HG03060 (cell line): Measurements from ENCODE around the gene APOL3.
"Not testable (repeated sequence)": the region's sequence is repeated elsewhere in the genome, so short reads cannot be mapped to it uniquely, and the experiment has no call there.

Source experiments
- ATAC-seq: cut with Tn5 transposase; IDR thresholded peaks from one replicate; pipeline ENCODE4 v1.9.1; 2021; ENCODE audit warnings: low read depth, moderate number of reproducible peaks; ENCODE audit not compliant: unreplicated experiment

The APOL3 gene

DNA sequence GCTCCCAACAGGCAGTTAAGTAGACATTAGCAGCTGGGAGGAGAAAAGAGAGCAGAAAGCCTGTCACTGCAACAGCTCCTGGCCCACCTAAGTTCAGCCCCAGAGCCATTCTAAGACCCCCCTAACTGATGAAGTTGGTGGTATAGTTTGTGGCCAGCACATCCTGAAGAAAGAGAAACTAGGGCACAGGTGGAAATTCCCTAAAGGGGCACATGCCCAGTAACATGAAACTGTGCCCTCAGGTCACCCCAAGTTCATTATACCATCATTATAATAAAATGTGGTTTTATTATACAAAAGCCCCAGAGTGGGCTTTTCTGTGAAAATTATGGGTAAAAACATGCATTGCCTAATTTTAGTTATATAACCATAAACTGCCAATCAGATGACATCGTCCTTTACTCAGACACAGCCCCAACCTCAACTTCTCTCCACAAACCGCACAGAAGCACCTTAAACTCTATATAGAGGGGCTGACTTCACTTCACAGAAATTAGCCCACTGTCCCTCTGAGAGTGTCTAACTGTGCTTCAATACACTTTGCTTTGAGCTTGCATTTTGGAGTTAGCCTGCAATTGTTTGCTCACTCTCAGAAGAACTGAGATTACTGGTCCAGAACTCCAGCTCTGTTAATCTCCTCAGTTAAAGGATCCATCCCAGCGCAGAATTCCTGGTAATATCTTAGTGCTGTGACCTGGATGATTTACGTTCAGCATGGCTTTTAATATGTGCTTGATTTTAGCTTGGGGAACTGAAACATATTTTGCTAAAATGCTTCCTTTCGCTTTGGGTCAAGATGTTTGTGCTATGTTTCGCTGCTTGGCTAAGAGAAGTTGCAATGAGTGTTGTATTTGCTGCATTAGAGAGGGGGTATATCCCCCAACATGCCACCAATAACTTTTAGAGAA, 1.8 kb upstream of the APOL3 start:
- peak; percentile 39 for ATAC-seq

DNA sequence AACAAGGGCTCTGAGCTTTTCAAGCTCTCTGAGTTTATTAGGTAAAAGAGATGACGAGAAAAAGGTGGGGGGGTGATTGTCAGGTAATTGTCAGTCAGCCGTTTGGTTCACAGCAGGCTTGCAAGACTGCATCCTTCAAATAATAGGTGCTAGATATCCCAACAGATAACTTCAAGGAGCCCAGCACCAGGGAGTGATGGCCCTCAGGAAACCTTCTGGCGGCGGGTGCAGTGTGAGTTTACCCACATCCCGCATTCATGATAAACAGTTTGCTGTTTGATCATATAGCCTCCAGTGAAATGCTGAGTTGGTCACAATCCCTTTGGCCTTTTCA, 1.2 kb upstream of the APOL3 start:
- ATAC-seq = not testable (repeated sequence)

DNA sequence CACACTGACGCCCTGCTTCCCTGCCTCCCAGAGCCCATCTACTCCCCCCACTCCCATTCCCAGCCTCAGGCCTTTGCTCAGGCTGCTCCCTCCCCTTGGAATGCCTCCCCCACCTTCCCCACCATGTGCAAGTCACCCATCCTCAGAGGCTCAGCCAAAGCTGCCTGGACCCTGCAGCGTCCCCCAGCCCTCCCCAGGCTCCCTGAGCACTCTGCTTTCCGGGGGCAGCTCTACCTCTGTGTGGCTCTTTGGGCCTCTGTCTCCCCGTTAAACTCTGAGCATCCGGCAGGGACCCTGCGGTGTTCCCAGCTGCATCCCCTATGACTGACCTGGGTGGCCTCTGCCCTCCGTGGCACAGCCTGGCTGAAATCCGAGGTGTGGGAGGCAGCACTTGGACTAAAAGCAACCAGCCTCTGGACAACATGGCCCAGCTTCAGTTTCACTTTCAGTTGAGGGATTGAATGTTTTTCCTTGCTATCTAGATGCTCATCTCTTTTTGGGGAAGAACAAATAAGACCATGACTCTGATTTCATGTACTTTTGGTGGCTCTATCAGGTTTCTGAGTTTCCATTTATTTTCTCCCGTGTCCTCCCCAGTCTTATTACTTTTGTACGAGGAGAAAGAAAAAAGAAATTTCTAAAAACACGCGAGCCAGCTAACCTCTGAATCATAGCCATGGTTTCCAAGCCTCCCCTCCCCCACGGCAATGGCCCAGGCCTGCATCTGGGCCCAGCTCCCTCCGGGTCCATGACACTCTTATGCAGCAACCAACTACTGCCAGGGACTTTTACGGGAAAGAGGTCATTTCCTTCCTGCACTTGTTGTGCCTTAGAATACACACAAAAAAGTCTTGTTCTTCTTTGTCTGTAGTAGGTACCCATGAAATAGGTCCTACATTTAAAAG, 3.8 kb downstream of the APOL3 start:
- ATAC-seq = no peak

DNA sequence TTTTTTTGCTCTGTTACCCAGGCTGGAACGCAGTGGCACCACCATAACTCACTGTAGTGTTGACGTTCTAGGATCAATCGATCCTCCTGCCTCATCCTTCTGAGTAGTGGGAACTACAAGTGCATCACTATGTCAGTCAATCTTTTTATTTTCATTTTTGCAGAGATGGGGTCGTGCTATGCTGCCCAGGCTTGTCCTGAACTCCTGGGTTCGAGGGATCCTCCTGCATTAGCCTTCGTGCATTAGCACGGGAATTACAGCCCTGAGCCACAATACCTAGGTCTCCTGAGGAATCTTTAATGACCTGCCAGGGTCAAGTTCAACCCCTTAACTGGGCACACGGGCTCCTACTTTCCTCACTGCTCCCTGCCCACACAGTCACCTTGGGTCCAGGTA, 4.4 kb downstream of the APOL3 start:
- ATAC-seq = no peak

DNA sequence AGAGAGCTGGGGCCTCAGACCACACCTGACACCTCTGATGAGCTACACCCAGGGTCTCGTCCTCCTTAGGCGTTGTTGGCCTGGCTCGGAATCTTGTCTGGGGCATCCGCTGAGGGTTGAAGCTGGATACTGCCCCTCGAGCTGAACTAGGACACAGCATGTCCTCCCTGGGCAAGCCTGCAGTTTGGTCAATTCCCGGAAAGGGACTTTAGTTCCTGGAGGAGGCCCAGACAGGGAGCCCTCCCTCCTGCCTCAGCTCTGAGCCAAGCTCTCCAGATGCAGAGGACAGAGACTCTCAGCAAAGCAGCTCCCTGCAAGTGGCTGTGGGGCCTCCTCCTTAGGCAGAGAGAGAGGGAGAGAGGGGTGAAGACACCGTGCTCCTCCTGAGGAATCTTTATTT, 4.9 kb downstream of the APOL3 start:
- no peak for ATAC-seq

DNA sequence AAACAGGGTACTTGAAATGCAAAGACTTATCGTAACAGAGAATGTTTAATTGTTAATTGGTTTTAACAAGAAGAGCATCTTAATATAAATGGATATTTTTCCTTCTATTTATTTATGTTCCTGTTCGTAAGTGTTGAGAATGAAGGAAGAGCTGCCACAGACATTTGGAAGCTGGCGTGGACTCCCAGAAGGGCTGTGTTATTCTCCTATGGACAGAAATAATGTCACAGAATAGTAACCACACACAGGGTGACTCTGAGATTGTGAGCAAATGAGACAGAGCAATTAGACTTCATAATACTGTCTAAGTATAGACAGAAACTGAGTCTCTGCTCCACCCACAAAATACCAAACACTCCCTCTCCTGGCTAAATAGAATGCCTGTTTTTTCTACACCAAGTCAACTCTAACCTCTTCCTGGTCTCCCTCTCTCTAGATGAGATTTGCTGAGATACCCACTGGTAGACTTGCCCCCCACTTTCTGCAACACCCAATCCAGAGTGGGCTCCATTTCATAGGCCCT, 6.1 kb downstream of the APOL3 start:
- ATAC-seq = no peak

DNA sequence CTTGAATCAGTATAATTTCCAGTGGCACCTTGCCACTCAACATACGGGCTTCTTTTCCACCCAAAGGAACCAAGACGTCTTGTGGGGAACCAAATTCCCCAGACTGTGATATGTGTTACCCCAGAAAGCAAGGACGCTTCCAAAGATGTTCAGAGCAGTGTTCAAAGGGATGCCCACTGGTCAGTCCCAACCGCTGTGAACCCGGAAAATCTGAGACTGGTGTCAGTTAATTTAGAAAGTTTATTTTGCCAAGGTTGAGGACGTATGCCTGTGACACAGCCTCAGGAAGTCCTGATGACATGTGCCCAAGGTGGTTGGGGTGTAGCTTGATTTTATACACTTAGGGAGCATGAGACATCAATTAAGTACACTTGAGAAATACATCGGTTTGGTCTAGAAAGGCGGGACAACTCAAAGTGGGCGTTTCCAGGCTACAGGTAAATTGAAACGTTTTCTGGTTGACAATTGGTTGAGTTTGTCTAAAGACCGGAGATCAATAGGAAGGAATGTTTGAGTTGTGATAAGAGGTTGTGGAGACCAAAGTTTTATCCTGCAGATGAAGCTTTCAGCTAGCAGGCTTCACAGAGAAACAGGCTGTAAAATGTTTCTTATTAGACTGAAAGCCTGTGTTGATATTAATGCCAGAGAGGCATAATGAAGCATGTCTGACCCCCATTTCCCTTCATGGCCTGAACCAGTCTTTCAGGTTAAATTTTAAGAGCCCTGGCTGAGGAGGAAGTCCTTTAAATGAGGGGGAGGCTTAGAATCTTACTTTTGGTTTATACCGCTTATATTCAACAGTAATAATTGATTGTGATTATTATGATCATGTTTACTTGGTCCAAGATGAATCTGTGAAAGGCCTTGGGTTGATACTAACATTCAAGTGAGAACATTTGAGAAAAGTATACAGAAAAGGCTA, 6.8 kb downstream of the APOL3 start:
- no peak for ATAC-seq

DNA sequence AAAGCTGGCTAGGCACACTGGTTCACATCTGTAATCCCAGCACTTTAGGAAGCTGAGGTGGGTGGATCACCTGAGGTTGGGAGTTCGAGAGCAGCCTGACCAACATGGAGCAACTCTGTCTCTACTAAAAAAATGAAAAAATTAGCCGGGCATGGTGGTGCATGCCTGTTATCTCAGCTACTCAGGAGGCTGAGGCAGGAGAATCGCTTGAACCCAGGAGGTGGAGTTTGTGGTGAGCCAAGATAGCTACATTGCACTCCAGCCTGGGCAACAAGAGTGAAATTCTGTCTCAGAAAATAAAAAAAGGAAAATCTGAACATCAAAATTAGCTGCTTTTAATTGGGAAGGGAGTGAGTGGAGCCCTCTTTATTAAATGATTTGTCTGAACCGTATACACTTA, 7.7 kb downstream of the APOL3 start:
- not testable (repeated sequence) for ATAC-seq

DNA sequence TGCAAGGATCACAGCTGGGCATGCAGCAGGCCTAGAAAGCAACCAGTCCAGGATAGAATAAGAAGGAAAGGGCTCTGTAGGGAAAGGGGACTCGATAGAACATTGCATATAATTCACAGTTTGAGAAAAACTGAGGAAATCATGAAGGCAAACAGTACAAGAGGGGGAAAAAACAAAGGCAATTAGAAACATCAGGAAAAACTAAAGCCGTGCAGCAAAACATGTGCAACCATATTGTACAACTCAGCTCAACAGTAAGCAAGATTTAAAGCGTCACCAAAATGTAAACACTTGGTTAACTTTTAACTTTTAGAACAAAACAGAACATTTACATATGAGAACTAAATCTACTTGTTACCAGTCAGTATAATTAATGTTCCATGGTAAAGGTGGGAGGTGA, 8.5 kb downstream of the APOL3 start:
- no peak for ATAC-seq

DNA sequence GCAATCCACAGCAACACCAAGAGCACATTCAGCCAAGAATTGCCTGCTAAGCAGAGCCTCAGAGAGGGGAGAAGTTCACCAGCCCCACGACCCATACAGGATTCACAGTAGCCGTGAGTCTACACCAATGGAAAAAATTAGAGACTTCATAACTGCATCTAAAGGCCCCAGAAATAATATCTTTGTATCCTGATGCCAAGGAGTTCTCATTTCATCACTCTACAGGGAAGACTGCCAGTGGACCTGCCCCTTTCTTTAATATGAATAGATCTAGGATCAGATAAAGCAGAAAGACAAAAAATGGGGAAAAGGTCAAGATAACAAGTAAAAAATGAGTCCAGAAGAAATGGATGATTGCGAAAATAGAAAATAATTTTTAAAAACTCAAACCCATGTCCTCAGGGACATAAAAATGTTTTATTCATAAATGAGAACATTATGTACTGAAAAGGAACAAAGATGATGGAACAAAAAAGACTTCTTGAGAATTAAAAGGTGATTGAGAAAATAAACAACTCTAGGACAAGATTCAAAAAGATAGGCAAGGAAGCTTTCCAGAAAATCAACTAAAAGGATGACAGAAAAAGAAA, 9.5 kb downstream of the APOL3 start:
- no peak for ATAC-seq

DNA sequence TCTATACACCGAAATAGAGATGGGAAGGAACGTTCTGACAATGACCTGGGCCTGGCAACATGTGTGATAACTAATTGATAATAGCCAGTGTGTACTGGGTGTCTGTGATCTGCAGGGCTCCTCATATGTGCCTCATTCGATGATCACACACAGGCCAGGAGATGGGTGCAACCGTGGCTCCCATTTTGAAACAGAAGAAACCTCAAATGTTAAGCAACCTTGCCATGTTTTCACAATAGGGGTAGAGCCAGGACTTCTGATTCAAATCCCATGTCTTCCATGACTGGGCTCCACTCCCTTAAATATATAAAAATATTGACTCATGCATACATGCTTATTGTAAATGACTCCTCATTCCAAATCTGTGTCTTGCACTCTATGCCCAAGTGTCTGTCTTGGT, 11.1 kb downstream of the APOL3 start:
- ATAC-seq = no peak

DNA sequence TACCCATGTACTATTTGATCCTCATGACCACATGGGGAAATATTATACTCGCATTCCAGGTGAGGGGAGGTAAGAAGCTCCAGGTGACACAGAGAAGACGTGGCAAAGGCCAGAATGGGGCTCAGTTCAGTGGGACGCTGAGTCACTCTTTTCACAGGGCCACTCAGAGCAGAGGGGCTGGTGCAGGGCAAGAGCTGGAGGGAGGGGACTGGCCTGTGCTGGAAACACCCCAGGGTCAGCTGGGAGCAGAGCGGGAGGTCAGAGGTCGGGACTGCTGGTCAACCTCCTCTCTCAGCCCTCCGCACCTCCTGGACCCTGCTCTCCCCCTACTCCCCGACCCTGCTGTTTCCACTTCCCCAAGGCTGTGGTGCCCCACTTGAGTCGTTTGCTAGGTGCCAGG, 12.1 kb downstream of the APOL3 start:
- ATAC-seq = no peak

DNA sequence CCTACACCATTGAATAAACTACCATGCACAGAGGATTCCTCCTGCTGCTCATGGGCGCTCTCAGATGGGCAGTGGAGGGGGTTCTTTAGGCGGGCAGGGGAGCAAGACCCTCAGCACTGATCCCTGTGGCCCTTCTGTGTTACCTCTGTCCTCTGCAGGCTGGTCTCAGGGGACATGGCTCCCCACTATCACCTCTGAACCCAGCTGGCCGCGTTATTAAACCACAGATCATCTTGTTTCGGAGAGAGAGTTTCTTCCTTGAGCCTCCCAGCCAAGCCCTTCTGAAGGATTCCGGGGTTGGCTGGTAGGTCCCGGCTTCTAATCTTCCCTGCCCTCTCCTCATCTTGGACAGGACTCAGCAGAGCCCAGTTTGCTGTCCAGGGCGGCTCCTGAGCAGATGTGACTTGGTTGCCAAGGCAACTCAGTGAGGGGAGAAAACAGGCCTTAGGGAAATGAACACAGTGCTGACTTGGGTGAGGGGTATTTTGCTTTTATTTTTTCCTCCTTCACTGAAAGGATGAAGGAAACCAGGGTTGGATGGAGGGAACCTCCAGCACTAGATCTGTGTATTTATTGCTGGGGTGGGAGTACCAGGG, 13.3 kb downstream of the APOL3 start:
- ATAC-seq = no peak

DNA sequence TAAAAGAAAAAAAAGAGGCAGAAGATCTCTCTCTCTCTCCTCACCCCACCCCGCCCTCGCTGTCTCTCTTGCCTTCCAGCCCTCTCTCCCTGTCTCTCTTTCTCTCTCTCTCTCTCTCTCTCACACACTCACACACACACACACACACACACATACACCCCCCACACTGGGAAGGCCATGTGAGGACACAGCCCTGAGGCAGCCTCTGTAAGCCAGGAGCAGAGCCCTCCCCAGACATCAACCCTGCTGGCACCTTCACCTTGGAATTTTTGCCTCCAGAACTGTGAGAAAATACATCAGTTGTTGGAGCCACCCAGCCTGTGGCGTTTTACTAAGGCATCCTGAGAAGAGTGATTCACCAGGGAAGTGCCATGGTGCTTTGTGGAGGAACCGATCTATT, 14.7 kb downstream of the APOL3 start:
- ATAC-seq = no peak

DNA sequence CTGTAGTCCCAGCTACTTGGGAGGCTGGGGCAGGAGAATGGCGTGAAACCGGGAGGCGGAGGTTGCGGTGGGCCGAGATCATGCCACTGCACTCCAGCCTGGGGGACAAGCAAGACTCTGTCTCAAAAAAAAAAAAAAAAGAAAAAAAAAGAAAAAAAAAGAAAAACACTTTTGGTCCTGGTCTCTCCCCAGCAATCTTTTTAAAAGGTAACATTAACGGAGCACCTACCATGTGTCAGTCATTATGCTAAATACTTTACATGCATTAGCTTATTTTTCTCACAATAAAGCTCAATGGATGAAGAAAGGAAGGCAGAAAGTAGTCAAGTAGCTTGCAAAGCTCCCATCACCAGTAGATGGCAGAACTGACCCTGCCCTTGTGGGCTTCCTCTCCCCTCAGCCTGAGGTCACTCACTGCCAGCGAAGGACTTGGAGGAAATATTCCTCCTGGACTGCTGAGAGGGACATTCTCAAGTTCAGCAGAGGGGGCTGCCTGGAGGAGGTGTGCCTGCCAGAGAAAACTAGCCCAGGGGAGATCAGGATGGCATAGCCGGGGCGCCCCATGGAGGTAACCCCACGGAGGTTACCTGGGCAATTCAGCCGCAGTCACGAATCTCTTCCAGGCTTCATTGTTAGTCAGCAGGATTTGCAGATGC, 15.5 kb downstream of the APOL3 start:
- ATAC-seq = no peak

DNA sequence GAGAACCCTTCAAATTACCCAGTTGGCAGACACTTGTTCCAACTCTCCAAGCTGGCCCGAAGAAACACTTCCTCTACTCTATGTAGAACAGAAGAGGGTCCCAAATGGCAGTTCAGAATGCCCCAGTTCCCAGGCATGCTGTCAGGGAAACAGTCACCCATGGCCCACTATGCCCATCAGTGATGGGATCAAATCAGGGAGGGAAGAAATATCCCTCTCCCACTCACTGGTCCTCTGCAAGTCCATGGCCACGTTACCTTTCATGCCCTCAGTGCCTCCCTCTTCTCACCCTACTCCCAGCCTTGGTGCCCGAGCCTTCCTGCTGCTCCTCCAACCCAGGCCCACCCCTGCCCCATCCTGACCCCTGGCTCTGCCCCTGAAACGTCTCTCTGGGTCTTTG, 16.6 kb downstream of the APOL3 start:
- no peak for ATAC-seq

DNA sequence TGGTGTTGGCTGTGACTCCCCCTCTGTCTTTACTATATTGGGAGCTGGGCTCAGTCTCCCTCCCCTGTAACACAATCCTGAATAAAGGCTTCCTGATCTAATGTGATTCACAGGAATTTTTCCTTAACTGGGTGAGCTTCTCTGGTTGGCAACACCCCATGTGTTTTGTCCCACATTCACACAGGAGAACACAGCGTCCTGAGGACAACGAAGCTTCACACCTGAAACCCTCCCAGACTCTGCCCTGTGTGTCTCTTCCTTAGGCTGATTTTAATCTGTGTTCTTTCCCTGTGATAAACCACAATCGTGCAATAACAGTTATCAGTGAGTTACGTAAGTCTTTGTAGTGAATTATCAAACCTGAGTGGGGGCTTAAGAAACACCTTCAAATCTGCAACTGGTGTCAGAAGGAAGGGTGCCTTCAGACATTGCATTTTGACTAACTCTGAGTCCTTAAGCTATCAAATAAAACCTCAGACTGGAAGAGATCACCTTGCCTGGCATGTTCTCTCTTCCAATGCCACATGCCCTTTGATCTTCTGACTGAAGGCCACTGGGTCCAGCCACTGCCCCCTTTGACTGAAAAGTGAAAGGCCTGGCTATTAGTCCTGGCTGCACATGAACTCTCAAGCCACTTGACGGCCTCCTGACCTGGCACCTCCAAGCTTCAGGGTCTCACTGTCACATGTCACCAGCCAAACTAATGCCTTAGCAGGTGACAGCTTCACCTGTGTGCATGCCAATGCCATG, 17.3 kb downstream of the APOL3 start:
- ATAC-seq = no peak

DNA sequence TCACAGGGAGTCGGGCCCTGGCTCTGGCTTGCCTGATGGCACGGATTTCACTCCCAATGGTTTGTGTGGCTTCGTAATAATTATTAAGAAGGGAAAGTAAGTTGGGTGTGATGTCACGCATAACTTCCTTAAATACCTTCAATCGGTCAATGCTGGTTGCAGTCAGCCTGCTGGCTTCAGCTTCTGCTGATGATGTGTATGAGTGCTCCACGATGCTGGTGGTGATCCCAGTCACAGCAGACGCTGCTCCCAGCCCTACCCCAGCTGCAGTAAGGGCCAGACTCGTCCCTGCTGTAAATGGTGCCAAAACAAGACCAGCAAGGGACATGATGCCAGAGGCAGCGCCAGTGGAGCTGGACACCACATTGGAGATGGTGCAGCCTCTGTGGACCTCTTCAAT, 19.1 kb downstream of the APOL3 start:
- ATAC-seq = no peak
